Cardiac septum (tissue), 1 donor: ENCODE results near the gene MAD1L1. TPM values are rescaled to one million over a fixed set of nuclear protein-coding genes. Genes with fewer than 3 reads are reported as not detected.

Experiments
- DNase-seq: peaks from one replicate; pipeline ENCODE4 v3.0.0-alpha.2; 2020; ENCODE audit warnings: low spot score
- intact Hi-C: fragments of 100-400 bp; cut with DNase I; formaldehyde crosslinking; loops from one replicate; pipeline ENCODE4 v1.14.0; 2022
- total RNA-seq: library from RNA; stranded (reverse); fragmentation: NEBNext Ultra II Directional; extraction: Animal tissue kit (Norgen Biotek cat#: 25700); gene quantifications from one replicate; pipeline ENCODE4 v1.2.1, GENCODE V29; 2021
- donor health status: DM: no; HTN: no; CAD: no.

MAD1L1 gene
- total RNA-seq, 1 donor from 2014 or later = 13.5 TPM

GRCh38 chr7:2149672-2150444, 82.9 kb downstream of the MAD1L1 start:
- no peak for DNase-seq

DNA sequence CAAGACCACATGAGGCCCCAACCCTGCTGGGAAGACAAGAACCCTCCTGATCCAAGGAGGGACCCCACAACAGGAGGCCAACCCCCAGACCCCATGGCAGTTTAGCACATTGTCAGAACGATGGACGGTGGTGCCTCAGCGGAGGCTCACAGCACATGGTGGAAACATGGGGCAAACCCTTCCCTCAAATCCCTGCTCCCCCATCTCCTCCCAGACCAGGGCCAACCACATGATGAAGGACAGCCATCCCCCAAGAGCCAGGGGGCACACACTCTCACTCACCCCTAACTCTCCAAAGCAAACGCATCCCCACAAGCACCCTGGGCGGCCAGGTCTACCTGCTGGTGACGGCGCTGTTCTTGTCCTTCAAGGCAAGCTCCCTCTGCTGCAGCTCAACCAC, 83.9 kb downstream of the MAD1L1 start:
- DNase-seq = no peak

More at GRCh38 chr7:2149672-2150444, 82.9 kb downstream of the MAD1L1 start:
- intact Hi-C loops = no loop called here

GRCh38 chr7:2148189-2148588, 84.6 kb downstream of the MAD1L1 start:
- no peak for DNase-seq
- intact Hi-C loops = no loop called here

More for the DNA sequence above, 83.9 kb downstream of the MAD1L1 start:
- intact Hi-C loops = no loop called here

- no peak for DNase-seq
- intact Hi-C loops = no loop called here
These were observed 85.9 kb downstream of the MAD1L1 start for GRCh38 chr7:2146676-2147472.

- DNase-seq = no peak
- intact Hi-C loops = no loop called here
These were observed 86.7 kb downstream of the MAD1L1 start for GRCh38 chr7:2145835-2146580.

GRCh38 chr7:2144926-2145325, 87.8 kb downstream of the MAD1L1 start:
- intact Hi-C loops = no loop called here
- DNase-seq = no peak

GRCh38 chr7:2143981-2144595, 88.7 kb downstream of the MAD1L1 start:
- intact Hi-C loops = no loop called here
- DNase-seq = no peak

- intact Hi-C loops = no loop called here
- DNase-seq = no peak
These were observed 89.3 kb downstream of the MAD1L1 start for GRCh38 chr7:2143450-2143849.

GRCh38 chr7:2142386-2142785, 90.4 kb downstream of the MAD1L1 start:
- no peak for DNase-seq
- intact Hi-C loops = no loop called here

DNA sequence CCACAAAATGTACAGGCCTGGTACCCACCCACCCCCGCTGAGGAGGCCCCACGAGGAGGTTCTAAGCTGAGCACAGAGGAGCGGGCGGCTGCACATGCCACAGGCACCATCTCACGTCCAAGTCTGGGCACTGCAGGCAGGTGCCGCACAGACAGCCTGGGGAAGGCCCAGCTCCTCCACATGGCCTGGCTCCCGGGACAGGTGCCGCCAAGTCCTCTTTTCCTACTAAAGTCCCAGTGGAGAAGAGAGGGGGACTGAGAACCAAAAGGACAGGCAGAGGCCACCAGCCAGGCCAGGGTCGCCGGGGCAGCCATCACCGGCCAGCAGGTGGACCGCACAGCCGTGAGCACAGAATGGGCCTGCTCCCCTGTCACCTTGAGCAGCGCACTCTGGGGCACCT, 91.1 kb downstream of the MAD1L1 start:
- DNase-seq = no peak
- intact Hi-C loops = no loop called here

- intact Hi-C loops = no loop called here
- no peak for DNase-seq
These were observed 91.7 kb downstream of the MAD1L1 start for GRCh38 chr7:2141021-2141410.

- DNase-seq = no peak
- intact Hi-C loops = no loop called here
These were observed 92.3 kb downstream of the MAD1L1 start for GRCh38 chr7:2140216-2141020.

DNA sequence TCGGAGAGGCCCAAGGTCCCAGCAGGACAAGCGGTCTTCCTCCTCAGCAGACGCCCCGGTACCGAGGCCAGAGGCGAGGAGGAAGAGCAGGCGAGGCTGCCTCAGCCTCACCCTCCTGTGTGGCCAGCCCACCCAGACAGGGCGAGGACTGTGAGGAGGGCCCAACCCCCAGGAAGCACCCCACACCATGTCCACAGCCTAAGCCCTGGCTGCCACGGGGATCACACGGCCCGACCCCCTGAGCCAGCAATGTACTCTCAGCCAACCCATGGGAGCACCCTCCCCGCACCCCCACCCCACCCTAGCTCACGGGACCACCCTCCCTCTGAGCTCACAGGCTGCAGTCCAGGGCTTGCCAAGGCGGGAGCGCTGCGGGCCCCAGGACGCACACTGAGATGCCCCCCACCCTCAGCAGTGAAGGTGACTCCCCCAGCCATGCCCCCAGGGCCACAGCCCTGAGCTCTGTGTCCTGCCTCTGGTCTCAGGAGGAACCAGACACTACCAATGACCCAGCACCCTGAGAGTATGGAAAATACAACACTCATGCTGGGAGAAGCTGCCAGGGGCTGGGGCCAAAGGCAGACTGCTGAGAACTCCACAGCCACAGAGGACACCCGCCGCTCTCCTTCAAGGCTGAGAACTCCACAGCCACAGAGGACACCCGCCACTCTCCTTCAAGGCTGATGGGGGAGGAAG, 93.6 kb downstream of the MAD1L1 start:
- intact Hi-C loops = no loop called here
- DNase-seq = no peak

- intact Hi-C loops = no loop called here
- no peak for DNase-seq
These were observed 94.5 kb downstream of the MAD1L1 start for GRCh38 chr7:2138146-2138765.

GRCh38 chr7:2134740-2135139, 98.0 kb downstream of the MAD1L1 start:
- no peak for DNase-seq
- intact Hi-C loops = no loop called here

- no peak for DNase-seq
- intact Hi-C loops = no loop called here
These were observed 100.5 kb downstream of the MAD1L1 start for GRCh38 chr7:2132243-2132642.

DNA sequence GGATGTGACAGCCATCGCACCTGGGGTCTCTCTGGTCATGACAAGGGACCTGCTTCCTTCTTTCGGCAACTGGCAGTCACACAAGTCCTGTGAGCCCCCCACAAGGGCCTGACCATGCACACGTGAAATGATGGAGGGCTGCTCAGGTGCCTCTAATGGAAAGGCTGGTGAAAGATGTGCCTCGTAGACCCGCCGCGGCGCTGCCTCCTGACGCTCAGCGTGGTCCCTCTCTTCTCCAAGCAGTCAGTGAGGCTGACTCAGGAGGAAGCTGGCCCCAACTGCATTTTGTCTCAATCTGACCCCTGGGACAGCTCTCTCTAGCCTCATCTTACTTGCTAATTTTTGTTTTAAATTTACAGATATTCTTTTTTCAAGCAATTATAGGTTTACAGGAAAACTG, 100.9 kb downstream of the MAD1L1 start:
- intact Hi-C loops = no loop called here
- no peak for DNase-seq

DNA sequence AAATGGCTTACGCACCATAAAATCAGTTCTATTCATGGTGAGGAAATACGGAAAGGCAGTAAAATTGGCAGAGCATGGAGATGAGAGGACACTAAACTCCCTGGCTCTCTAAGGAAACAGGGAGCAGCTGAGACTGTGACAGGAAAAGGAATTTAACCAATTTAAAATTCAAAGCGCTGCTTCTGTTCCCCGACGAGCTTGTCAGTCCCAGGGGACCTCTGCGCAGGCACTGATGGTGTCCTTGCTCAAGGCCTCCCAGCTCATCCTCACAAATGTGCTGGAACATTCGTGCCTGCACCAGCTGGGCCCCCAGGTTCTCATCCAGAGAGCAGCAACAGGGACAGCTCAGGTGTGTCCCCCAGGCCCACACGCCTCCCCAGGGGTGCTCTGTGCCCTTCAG, 101.4 kb downstream of the MAD1L1 start:
- no peak for DNase-seq
- intact Hi-C loops = no loop called here
